HepG2 (cell line): ENCODE data around the gene GASK1A. TPM values are rescaled to one million over a fixed set of nuclear protein-coding genes. Genes with fewer than 3 reads are reported as not detected.

Experiments used
- EEA1 ChIP-seq: sonication (generic); formaldehyde crosslinking; IDR thresholded peaks from 2 replicates; pipeline ENCODE4 v1.5.1; 2020; ENCODE audit warnings: mild to moderate bottlenecking, missing genetic modification reagents, borderline replicate concordance
- GABPB1 ChIP-seq: IDR thresholded peaks from 2 replicates; pipeline ENCODE4 v1.6.1; 2016; ENCODE audit warnings: mild to moderate bottlenecking, missing genetic modification reagents, moderate library complexity, missing compliant biosample characterization
- RCOR2 ChIP-seq: IDR thresholded peaks from 2 replicates; pipeline ENCODE4 v1.6.1; 2016; ENCODE audit warnings: missing biosample characterization, missing genetic modification reagents
- SIN3B ChIP-seq: fragments of 150-350 bp; IDR thresholded peaks from 2 replicates; pipeline ENCODE4 v1.6.1; 2014; ENCODE audit warnings: low read length
- ZNF451 ChIP-seq: sonication (generic); formaldehyde crosslinking; IDR thresholded peaks from 2 replicates; pipeline ENCODE4 v1.5.0; 2020; ENCODE audit warnings: mild to moderate bottlenecking, missing genetic modification reagents
- ZNF646 ChIP-seq: sonication (generic); formaldehyde crosslinking; IDR thresholded peaks from 2 replicates; pipeline ENCODE4 v1.9.0; 2021; ENCODE audit warnings: mild to moderate bottlenecking, missing genetic modification reagents
- polyA plus RNA-seq, 8 experiments: library from polyadenylated mRNA; depleted of rRNA in 3 of 8; stranded (reverse) in 7 of 8; unstranded in 1 of 8; fragments of >200 nt; fragmentation: Illumina TruSeq in 4 of 8; extraction: Trizol in 4 of 8; gene quantifications; 2 replicates each; pipeline versions ENCODE4 v1.2.1 to v1.2.3, GENCODE V29; 2011 to 2016; ENCODE audit warnings: low read depth in 4 of 8, missing spikeins in 1 of 8, mixed read lengths in 1 of 8; ENCODE audit not compliant: insufficient read depth in 1 of 8
- total RNA-seq, 5 experiments: library from RNA; depleted of rRNA; stranded (reverse); fragments of >200 nt; fragmentation: Illumina TruSeq; extraction: Trizol; gene quantifications; 2 replicates each; pipeline ENCODE4 v1.2.3, GENCODE V29; 2016; ENCODE audit warnings: low read depth in 1 of 5
- TF ChIP-seq, protein P1 (sequence below): fragments of 450-650 bp; IDR thresholded peaks from 2 replicates; pipeline ENCODE4 v1.6.1; 2016

The GASK1A gene
- total and polyA plus RNA-seq, 2 of the 13 experiments (the other 11 are each of a cell fraction or from before 2014, with no cell fraction given), result not detected

GRCh38 chr3:42984701-42985100 is 5.6 kb downstream of the GASK1A start (continued):
- TF ChIP-seq SIN3B, result no peak
- no peak for TF ChIP-seq EEA1 (CRISPR knock-in tag)
- TF ChIP-seq, protein P1, sequence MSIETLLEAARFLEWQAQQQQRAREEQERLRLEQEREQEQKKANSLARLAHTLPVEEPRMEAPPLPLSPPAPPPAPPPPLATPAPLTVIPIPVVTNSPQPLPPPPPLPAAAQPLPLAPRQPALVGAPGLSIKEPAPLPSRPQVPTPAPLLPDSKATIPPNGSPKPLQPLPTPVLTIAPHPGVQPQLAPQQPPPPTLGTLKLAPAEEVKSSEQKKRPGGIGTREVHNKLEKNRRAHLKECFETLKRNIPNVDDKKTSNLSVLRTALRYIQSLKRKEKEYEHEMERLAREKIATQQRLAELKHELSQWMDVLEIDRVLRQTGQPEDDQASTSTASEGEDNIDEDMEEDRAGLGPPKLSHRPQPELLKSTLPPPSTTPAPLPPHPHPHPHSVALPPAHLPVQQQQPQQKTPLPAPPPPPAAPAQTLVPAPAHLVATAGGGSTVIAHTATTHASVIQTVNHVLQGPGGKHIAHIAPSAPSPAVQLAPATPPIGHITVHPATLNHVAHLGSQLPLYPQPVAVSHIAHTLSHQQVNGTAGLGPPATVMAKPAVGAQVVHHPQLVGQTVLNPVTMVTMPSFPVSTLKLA, result no peak
- no peak for TF ChIP-seq GABPB1 (CRISPR knock-in tag)
- TF ChIP-seq ZNF451 (CRISPR knock-in tag), result no peak
- TF ChIP-seq RCOR2 (CRISPR knock-in tag), result no peak
- no peak for TF ChIP-seq ZNF646 (CRISPR knock-in tag)
